Chondrocyte (in vitro differentiated cells): ENCODE results near the gene GLIPR1. TPM values are rescaled to one million over a fixed set of nuclear protein-coding genes. Genes with fewer than 3 reads are reported as not detected.

Source experiments
- DNase-seq: peaks from one replicate; pipeline ENCODE4 v3.0.0; 2021; ENCODE audit warnings: mixed read lengths, low spot score
- H3K27ac Mint-ChIP-seq: one replicate; pipeline ENCODE4 v1.8.0; 2021; ENCODE audit warnings: mild to moderate bottlenecking, moderate library complexity, mixed read lengths; ENCODE audit not compliant: unreplicated experiment
- H3K27me3 Mint-ChIP-seq: 2 replicates; pipeline ENCODE4 v1.8.0; 2021; ENCODE audit warnings: low read depth, mixed read lengths
- H3K36me3 Mint-ChIP-seq: 2 replicates; pipeline ENCODE4 v1.8.0; 2021; ENCODE audit warnings: low read depth, mixed read lengths
- H3K4me1 Mint-ChIP-seq: 2 replicates; pipeline ENCODE4 v1.8.0; 2021; ENCODE audit warnings: low read depth, mild to moderate bottlenecking, mixed read lengths
- H3K4me3 Mint-ChIP-seq: one replicate; pipeline ENCODE4 v1.8.0; 2021; ENCODE audit warnings: mild to moderate bottlenecking, moderate library complexity, mixed read lengths; ENCODE audit not compliant: unreplicated experiment
- H3K9me3 Mint-ChIP-seq: 2 replicates; pipeline ENCODE4 v1.8.0; 2021; ENCODE audit warnings: low read depth, mixed read lengths
- total RNA-seq: library from RNA; stranded (reverse); gene quantifications from 3 replicates; pipeline ENCODE4 v1.2.1, GENCODE V29; 2021
- TF ChIP-seq, protein P1 (sequence below): fragments of 200-600 bp; sonication (generic); IDR thresholded peaks from 2 replicates; pipeline ENCODE4 v1.5.0; 2021; ENCODE audit warnings: antibody characterized with exemption, mild to moderate bottlenecking, moderate library complexity

Gene GLIPR1
- total RNA-seq, 1 donor from 2014 or later = 123 TPM

DNA sequence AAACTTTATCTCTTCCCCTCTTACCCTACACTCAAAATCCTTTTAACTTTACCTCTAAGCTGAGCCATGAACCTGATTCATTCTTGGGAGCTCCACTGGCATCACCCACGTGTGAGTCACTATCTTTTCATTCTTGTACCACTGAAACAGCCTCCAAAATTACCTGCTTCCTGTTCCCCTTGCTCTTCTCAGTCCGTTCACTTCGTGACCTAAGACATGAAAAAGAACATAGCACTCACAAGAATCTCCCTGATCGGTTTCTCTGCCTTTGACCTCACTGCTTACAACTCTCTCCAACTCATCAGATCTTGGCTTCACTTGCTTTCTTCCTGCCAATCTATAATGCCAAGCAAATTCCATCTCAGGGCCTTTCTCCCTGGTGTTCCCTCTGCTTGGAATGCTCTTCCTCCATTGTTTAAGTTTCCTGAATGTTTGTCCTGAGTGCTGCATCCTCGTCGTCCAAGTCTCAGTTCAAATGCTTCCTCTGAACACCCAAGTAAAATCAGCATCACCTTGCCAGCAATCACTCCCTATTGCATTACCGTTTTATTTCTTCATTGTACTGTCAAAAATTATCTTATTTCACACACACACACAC lies 9.2 kb downstream of the GLIPR1 start:
- peaks cover 28% of the 10 kb centered on the region for H3K4me1 Mint-ChIP-seq
- DNase-seq = no peak
- TF ChIP-seq, protein P1, sequence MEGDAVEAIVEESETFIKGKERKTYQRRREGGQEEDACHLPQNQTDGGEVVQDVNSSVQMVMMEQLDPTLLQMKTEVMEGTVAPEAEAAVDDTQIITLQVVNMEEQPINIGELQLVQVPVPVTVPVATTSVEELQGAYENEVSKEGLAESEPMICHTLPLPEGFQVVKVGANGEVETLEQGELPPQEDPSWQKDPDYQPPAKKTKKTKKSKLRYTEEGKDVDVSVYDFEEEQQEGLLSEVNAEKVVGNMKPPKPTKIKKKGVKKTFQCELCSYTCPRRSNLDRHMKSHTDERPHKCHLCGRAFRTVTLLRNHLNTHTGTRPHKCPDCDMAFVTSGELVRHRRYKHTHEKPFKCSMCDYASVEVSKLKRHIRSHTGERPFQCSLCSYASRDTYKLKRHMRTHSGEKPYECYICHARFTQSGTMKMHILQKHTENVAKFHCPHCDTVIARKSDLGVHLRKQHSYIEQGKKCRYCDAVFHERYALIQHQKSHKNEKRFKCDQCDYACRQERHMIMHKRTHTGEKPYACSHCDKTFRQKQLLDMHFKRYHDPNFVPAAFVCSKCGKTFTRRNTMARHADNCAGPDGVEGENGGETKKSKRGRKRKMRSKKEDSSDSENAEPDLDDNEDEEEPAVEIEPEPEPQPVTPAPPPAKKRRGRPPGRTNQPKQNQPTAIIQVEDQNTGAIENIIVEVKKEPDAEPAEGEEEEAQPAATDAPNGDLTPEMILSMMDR = no peak
- H3K4me3 Mint-ChIP-seq = no peak overlapping the region
- H3K36me3 Mint-ChIP-seq = peaks cover 14% of the 10 kb centered on the region
- no peaks in the 10 kb centered on the region for H3K9me3 Mint-ChIP-seq
- H3K27ac Mint-ChIP-seq = peak overlapping the region; percentile 50
- no peaks in the 10 kb centered on the region for H3K27me3 Mint-ChIP-seq

DNA sequence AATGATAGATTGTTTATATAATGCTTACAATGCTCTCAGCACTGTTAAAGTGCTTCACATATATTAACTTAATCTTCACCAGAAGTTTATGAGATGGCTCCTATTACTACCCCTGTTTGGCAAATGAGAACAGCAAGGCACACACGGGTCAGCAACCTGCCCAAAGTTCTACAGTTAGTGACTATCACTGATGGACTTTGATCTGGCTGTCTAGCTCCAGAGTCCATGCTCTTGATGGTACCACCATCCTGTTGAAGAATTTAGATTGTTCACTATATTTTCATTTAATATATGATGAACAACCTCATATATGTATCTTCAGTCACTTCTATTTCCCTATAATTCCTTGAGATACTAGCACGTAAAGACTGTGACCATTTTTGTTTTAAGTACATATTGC lies 10.6 kb downstream of the GLIPR1 start:
- DNase-seq = no peak
- TF ChIP-seq, protein P1 = no peak
- H3K4me3 Mint-ChIP-seq = no peak overlapping the region
- H3K27ac Mint-ChIP-seq = no peak overlapping the region
- H3K36me3 Mint-ChIP-seq = peaks cover 14% of the 10 kb centered on the region
- H3K9me3 Mint-ChIP-seq = no peaks in the 10 kb centered on the region
- peaks cover 22% of the 10 kb centered on the region for H3K4me1 Mint-ChIP-seq
- no peaks in the 10 kb centered on the region for H3K27me3 Mint-ChIP-seq

DNA sequence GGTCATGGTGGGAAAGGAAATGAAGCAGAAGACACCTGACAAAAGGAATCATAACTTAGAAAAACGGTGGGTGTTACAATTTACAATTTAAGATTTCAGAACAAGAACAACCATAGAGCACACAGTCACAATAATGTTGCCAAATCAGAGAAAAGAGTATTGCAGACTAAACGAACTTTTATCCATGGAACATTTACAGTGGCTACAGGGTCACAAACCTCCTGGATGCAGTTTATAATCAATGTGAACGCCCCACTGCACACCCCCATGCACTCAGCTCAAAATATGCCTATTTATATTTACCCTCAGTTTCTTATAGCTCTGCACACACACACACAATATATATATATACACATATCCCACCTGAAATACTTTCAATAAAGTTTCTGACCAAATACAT lies 22.9 kb downstream of the GLIPR1 start:
- H3K9me3 Mint-ChIP-seq = no peaks in the 10 kb centered on the region
- no peak for DNase-seq
- H3K4me1 Mint-ChIP-seq = peaks cover 16% of the 10 kb centered on the region
- no peak overlapping the region for H3K4me3 Mint-ChIP-seq
- H3K27me3 Mint-ChIP-seq = no peaks in the 10 kb centered on the region
- TF ChIP-seq, protein P1 = no peak
- H3K36me3 Mint-ChIP-seq = peaks cover 10% of the 10 kb centered on the region
- H3K27ac Mint-ChIP-seq = peak overlapping the region; percentile 81

DNA sequence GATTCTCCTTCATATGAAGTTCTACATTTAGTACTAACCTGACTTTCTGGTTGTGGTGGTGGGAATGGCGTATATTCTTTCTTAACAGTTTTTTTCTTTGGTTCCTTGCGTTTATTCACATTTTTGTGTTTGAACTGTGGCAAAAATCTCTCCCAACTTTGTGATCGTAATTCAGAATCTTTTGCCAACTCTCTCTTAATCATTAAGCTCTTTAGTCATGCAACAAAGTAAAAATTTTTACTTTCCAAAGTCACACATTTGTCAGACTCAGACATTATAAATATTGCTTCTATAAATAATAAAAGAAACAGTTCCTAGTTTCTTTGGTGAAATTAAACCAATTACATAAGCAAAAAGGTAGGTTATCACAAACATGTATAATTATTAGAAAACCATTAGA lies 23.3 kb downstream of the GLIPR1 start:
- H3K4me1 Mint-ChIP-seq = peaks cover 18% of the 10 kb centered on the region
- no peaks in the 10 kb centered on the region for H3K9me3 Mint-ChIP-seq
- H3K36me3 Mint-ChIP-seq = peaks cover 6% of the 10 kb centered on the region
- no peaks in the 10 kb centered on the region for H3K27me3 Mint-ChIP-seq
- no peak overlapping the region for H3K4me3 Mint-ChIP-seq
- DNase-seq = no peak
- peak overlapping the region; percentile 81 for H3K27ac Mint-ChIP-seq
- TF ChIP-seq, protein P1 = no peak

DNA sequence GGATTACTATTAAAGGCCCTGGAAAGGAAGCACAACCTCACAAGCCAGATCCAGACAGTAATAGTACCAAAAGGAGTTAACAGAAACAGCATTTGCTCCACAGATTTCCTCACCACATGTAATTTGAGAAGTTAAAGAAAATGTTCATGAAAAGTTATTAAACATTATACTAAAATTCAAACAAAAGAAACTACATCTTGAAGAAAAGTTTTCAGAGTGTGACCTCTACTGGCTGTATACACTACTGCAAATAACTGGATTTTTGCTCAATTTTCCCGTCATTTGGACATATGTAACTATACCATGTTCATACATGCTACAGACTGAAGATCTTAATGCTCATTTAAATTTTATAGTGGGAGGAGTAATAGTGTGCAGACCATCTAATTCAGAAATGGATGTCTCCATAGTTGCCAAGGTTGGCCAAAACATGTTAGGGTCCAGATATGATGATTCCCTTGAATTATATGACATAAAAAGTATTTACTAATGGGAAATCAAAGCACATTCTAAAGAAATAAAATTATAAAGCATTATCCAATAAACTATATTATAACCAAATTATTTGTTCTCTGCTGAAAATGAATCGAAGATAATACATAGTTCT lies 25.3 kb downstream of the GLIPR1 start:
- Mint-ChIP-seq H3K27me3 (no peaks in the 10 kb centered on the region), H3K4me1 (peaks cover 34% of the 10 kb centered on the region), H3K36me3 (peaks cover 5% of the 10 kb centered on the region), H3K9me3 (no peaks in the 10 kb centered on the region), H3K4me3 (no peak overlapping the region), H3K27ac (peak overlapping the region; percentile 61)
- TF ChIP-seq, protein P1 = peak; percentile 97
- no peak for DNase-seq
